ENCODE data around the gene TP53TG5.

Gene TP53TG5

GRCh38 chr20:45409521-45410272 lies 31.6 kb upstream of the TP53TG5 start:
- ChIA-PET POLR2A (no interaction called here), CTCF (interaction anchor here (1.0 to 1.9 kb wide), 4 partner anchors 18 to 91 kb away, joined by 3 to 6 read pairs (median 4); no protein-coding TSS in a partner anchor)
- Histone ChIP-seq H3K4me3 (ENCODE audit: control insufficient read depth in 1 of 7, extremely low read depth in 1 of 7, insufficient read depth in 4 of 7, low read depth in 2 of 7, low read length in 6 of 7) (no peak overlapping the region), H3K9me3 (ENCODE audit: control extremely low read depth in 1 of 5, control insufficient read depth in 4 of 5, insufficient read depth in 2 of 5, low read depth in 1 of 5, low read length in 4 of 5) (no peaks in the 10 kb centered on the region), H3K27me3 (replicated peaks in 2 of 5; ENCODE audit: control insufficient read depth in 4 of 5, insufficient read depth in 5 of 5, low read length in 4 of 5) (peaks cover 0 to 8% (median 7%) of the 10 kb centered on the region in 5 experiments), H3K4me1 (ENCODE audit: control extremely low read depth in 1 of 4, control insufficient read depth in 4 of 4, insufficient read depth in 4 of 4, low read length in 3 of 4) (peaks cover 2 to 38% (median 34%) of the 10 kb centered on the region in 4 experiments), H3K36me3 (ENCODE audit: control insufficient read depth in 4 of 4, insufficient read depth in 4 of 4, low read length in 3 of 4) (peaks cover 0 to 17% (median 3%) of the 10 kb centered on the region in 4 experiments), H3K27ac (ENCODE audit: insufficient read depth in 1 of 2, low read depth in 1 of 2, low read length in 2 of 2, poor library complexity in 1 of 2, severe bottlenecking in 2 of 2) (no peak overlapping the region)
- no peak for DNase-seq
- 95% methylated on average over 6 of the region's 7 CpGs for WGBS (ENCODE audit: insufficient coverage)

- peaks cover 2 to 38% (median 34%) of the 10 kb centered on the region in 4 experiments for H3K4me1 ChIP-seq (ENCODE audit: control extremely low read depth in 1 of 4, control insufficient read depth in 4 of 4, insufficient read depth in 4 of 4, low read length in 3 of 4)
- CTCF ChIA-PET = interaction anchor here (0.8 to 3.9 kb wide), 5 partner anchors 10 to 42 kb away, joined by 3 to 37 read pairs (median 5); partner anchors contain the start of gene TP53TG5
- no peaks in the 10 kb centered on the region for H3K9me3 ChIP-seq (ENCODE audit: control extremely low read depth in 1 of 5, control insufficient read depth in 4 of 5, insufficient read depth in 2 of 5, low read depth in 1 of 5, low read length in 4 of 5)
- no peak overlapping the region for H3K27ac ChIP-seq (ENCODE audit: insufficient read depth in 1 of 2, low read depth in 1 of 2, low read length in 2 of 2, poor library complexity in 1 of 2, severe bottlenecking in 2 of 2)
- peaks cover 4 to 14% (median 9%) of the 10 kb centered on the region in 5 experiments for H3K27me3 ChIP-seq (replicated peaks in 2 of 5; ENCODE audit: control insufficient read depth in 4 of 5, insufficient read depth in 5 of 5, low read length in 4 of 5)
- POLR2A ChIA-PET = no interaction called here
- DNase-seq = peak; percentile 59 to 87 (median 81)
- 8% methylated on average over 4 of the region's 7 CpGs for WGBS (ENCODE audit: insufficient coverage)
- peak overlapping the region in 2 of 7 experiments; percentile 6 to 11 for H3K4me3 ChIP-seq (ENCODE audit: control insufficient read depth in 1 of 7, extremely low read depth in 1 of 7, insufficient read depth in 4 of 7, low read depth in 2 of 7, low read length in 6 of 7)
- peaks cover 0 to 17% (median 3%) of the 10 kb centered on the region in 4 experiments for H3K36me3 ChIP-seq (ENCODE audit: control insufficient read depth in 4 of 4, insufficient read depth in 4 of 4, low read length in 3 of 4)
These were observed 30.6 kb upstream of the TP53TG5 start for GRCh38 chr20:45408646-45409213.

- WGBS (ENCODE audit: insufficient coverage) = 96% methylated on average over 17 of the region's 21 CpGs
- DNase-seq = no peak
- Histone ChIP-seq H3K27me3 (replicated peaks in 2 of 5; ENCODE audit: control insufficient read depth in 4 of 5, insufficient read depth in 5 of 5, low read length in 4 of 5) (peaks cover 4 to 14% (median 9%) of the 10 kb centered on the region in 5 experiments), H3K36me3 (ENCODE audit: control insufficient read depth in 4 of 4, insufficient read depth in 4 of 4, low read length in 3 of 4) (peaks cover 0 to 17% (median 3%) of the 10 kb centered on the region in 4 experiments), H3K4me1 (ENCODE audit: control extremely low read depth in 1 of 4, control insufficient read depth in 4 of 4, insufficient read depth in 4 of 4, low read length in 3 of 4) (peaks cover 2 to 38% (median 34%) of the 10 kb centered on the region in 4 experiments), H3K27ac (ENCODE audit: insufficient read depth in 1 of 2, low read depth in 1 of 2, low read length in 2 of 2, poor library complexity in 1 of 2, severe bottlenecking in 2 of 2) (no peak within 1 kb of the TSS), H3K9me3 (ENCODE audit: control extremely low read depth in 1 of 5, control insufficient read depth in 4 of 5, insufficient read depth in 2 of 5, low read depth in 1 of 5, low read length in 4 of 5) (no peaks in the 10 kb centered on the region), H3K4me3 (ENCODE audit: control insufficient read depth in 1 of 7, extremely low read depth in 1 of 7, insufficient read depth in 4 of 7, low read depth in 2 of 7, low read length in 6 of 7) (peak within 1 kb of the TSS; percentile 11 to 87 (median 74))
- ChIA-PET CTCF (interaction anchor here (0.8 to 3.9 kb wide), 8 partner anchors 8 to 43 kb away, joined by 3 to 37 read pairs (median 7); partner anchors contain the start of genes PIGT and TP53TG5), POLR2A (interaction anchor here (0.8 to 1.9 kb wide), 2 partner anchors 8 to 45 kb away, joined by 5 to 7 read pairs; partner anchors contain the start of genes PIGT and SYS1)
These were observed 29.9 kb upstream of the TP53TG5 start, which contains the start of gene DBNDD2 for GRCh38 chr20:45407783-45408645. DBNDD2 (plus strand) TSS chr20:45408289; CDS start chr20:45408468, 179 bp downstream.

GRCh38 chr20:45407067-45407745 lies 29.1 kb upstream of the TP53TG5 start:
- peaks cover 4 to 14% (median 9%) of the 10 kb centered on the region in 5 experiments for H3K27me3 ChIP-seq (replicated peaks in 2 of 5; ENCODE audit: control insufficient read depth in 4 of 5, insufficient read depth in 5 of 5, low read length in 4 of 5)
- DNase-seq = peak in 1 of 3 donors; percentile 32
- H3K4me3 ChIP-seq (ENCODE audit: control insufficient read depth in 1 of 7, extremely low read depth in 1 of 7, insufficient read depth in 4 of 7, low read depth in 2 of 7, low read length in 6 of 7) = peak overlapping the region; percentile 60 to 87 (median 74)
- no peak overlapping the region for H3K27ac ChIP-seq (ENCODE audit: insufficient read depth in 1 of 2, low read depth in 1 of 2, low read length in 2 of 2, poor library complexity in 1 of 2, severe bottlenecking in 2 of 2)
- no peaks in the 10 kb centered on the region for H3K9me3 ChIP-seq (ENCODE audit: control extremely low read depth in 1 of 5, control insufficient read depth in 4 of 5, insufficient read depth in 2 of 5, low read depth in 1 of 5, low read length in 4 of 5)
- ChIA-PET CTCF (interaction anchor here (1.6 to 3.9 kb wide), 7 partner anchors 9 to 44 kb away, joined by 5 to 37 read pairs (median 7); partner anchors contain the start of genes PIGT and TP53TG5), POLR2A (interaction anchor here (0.8 to 1.9 kb wide), 2 partner anchors 9 to 44 kb away, joined by 5 to 7 read pairs; partner anchors contain the start of genes PIGT and SYS1)
- H3K4me1 ChIP-seq (ENCODE audit: control extremely low read depth in 1 of 4, control insufficient read depth in 4 of 4, insufficient read depth in 4 of 4, low read length in 3 of 4) = peaks cover 2 to 38% (median 34%) of the 10 kb centered on the region in 4 experiments
- 26% methylated on average over 17 of the region's 30 CpGs for WGBS (ENCODE audit: insufficient coverage)
- peaks cover 0 to 17% (median 3%) of the 10 kb centered on the region in 4 experiments for H3K36me3 ChIP-seq (ENCODE audit: control insufficient read depth in 4 of 4, insufficient read depth in 4 of 4, low read length in 3 of 4)

DNA sequence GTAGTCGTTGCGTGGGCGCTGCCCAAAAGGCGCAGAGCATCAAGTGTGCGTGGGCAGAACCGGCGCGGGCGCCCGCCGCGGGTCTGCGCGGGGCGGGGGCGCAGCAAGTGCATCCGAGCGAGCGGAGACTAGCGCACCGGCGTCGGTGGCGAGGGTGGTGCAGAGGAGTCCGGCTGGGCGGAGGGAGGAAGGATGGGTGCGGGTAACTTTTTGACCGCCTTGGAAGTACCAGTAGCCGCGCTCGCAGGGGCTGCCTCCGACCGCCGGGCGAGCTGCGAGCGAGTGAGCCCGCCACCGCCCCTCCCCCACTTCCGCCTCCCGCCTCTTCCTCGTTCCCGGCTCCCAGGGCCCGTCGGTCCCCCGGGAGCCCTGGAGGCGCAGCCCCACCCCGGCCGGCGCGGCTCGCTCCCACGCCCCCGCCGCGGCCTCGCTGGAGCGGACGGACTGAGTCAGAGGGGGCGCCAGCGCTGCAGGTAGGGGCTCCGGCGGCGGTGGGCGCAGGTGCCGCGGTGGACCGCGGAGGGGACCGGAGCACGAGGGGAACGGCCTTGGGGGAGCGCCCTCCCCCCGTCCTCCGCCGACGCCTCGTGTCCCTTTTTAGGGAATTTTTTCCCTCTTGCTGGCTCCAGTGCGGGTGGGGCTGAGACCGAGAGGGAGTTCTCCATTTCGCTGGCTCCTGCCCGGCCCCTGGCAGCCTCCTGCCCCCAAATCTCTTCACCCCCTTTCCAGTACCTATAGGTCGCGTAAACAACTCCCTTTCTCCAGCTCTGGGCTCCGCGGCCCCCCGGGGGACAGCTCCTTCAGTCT lies 28.3 kb upstream of the TP53TG5 start:
- H3K9me3 ChIP-seq (ENCODE audit: control extremely low read depth in 1 of 5, control insufficient read depth in 4 of 5, insufficient read depth in 2 of 5, low read depth in 1 of 5, low read length in 4 of 5) = peaks cover 0 to 3% (median 0%) of the 10 kb centered on the region in 5 experiments
- H3K4me3 ChIP-seq (ENCODE audit: control insufficient read depth in 1 of 7, extremely low read depth in 1 of 7, insufficient read depth in 4 of 7, low read depth in 2 of 7, low read length in 6 of 7) = peak overlapping the region; percentile 60 to 87 (median 74)

More for the DNA sequence above, 28.3 kb upstream of the TP53TG5 start:
- H3K4me1 ChIP-seq (ENCODE audit: control extremely low read depth in 1 of 4, control insufficient read depth in 4 of 4, insufficient read depth in 4 of 4, low read length in 3 of 4) = peaks cover 2 to 38% (median 34%) of the 10 kb centered on the region in 4 experiments
- WGBS (ENCODE audit: insufficient coverage) = under 1% methylated on average over 66 of the region's 87 CpGs
- peak in 2 of 3 donors; percentile 16 to 52 for DNase-seq
- no peak overlapping the region for H3K27ac ChIP-seq (ENCODE audit: insufficient read depth in 1 of 2, low read depth in 1 of 2, low read length in 2 of 2, poor library complexity in 1 of 2, severe bottlenecking in 2 of 2)
- H3K27me3 ChIP-seq (replicated peaks in 2 of 5; ENCODE audit: control insufficient read depth in 4 of 5, insufficient read depth in 5 of 5, low read length in 4 of 5) = peaks cover 4 to 14% (median 9%) of the 10 kb centered on the region in 5 experiments
- H3K36me3 ChIP-seq (ENCODE audit: control insufficient read depth in 4 of 4, insufficient read depth in 4 of 4, low read length in 3 of 4) = peaks cover 0 to 17% (median 3%) of the 10 kb centered on the region in 4 experiments
- POLR2A ChIA-PET = interaction anchor here (1.9 kb wide), 1 partner anchor 9 kb away, joined by 7 read pairs; the partner anchor contains the start of gene PIGT
- CTCF ChIA-PET = interaction anchor here (1.6 to 3.9 kb wide), 6 partner anchors 9 to 44 kb away, joined by 6 to 37 read pairs (median 10); partner anchors contain the start of genes PIGT and TP53TG5
